Right lobe of liver (tissue), 6 donors: Measurements from ENCODE around the gene AKAP13. TPM values are rescaled to one million over a fixed set of nuclear protein-coding genes. Genes with fewer than 3 reads are reported as not detected.

Experiments
- ATAC-seq, 4 donors: fragments of 200-7000 bp; cut with Tn5 transposase; one replicate each; pipeline ENCODE4 v1.9.1; 2020; ENCODE audit warnings: mild to moderate bottlenecking in 4 of 4, moderate library complexity in 4 of 4
- DNase-seq, 3 donors: peaks; one replicate each; pipeline ENCODE4 v3.0.0-alpha.2; 2020
- H3K27ac ChIP-seq, 3 donors: fragments of 200-600 bp; one replicate each; pipeline ENCODE4 v1.8.0; 2022
- H3K27me3 ChIP-seq, 2 donors: fragments of 200-600 bp; one replicate each; pipeline ENCODE4 v1.8.0; 2022
- H3K36me3 ChIP-seq, 4 donors: fragments of 200-600 bp; sonication (generic) in 1 of 4; one replicate each; pipeline versions ENCODE4 v1.5.1 to v1.8.0; 2017 to 2022; ENCODE audit warnings: control low read depth in 1 of 4
- H3K4me1 ChIP-seq, 4 donors: fragments of 200-600 bp; sonication (generic) in 1 of 4; one replicate each; pipeline versions ENCODE4 v1.5.1 to v1.8.0; 2017 to 2022; ENCODE audit warnings: control low read depth in 1 of 4
- H3K4me3 ChIP-seq, 3 donors: fragments of 200-600 bp; one replicate each; pipeline ENCODE4 v1.8.0; 2022
- H3K9me3 ChIP-seq, 4 donors: fragments of 200-600 bp; sonication (generic) in 1 of 4; one replicate each; pipeline versions ENCODE4 v1.5.1 to v1.8.0; 2017 to 2022; ENCODE audit warnings: control low read depth in 1 of 4
- CTCF ChIP-seq, 4 donors: fragments of 200-600 bp in 3 of 4; fragments of 450-650 bp in 1 of 4; IDR thresholded peaks; one replicate each; pipeline versions ENCODE4 v1.5.1 to v1.8.0; 2016 to 2022; ENCODE audit warnings: antibody characterized with exemption in 4 of 4, mild to moderate bottlenecking in 2 of 4
- POLR2A ChIP-seq: fragments of 450-650 bp; IDR thresholded peaks from one replicate; pipeline ENCODE4 v1.6.1; 2017; ENCODE audit warnings: antibody characterized with exemption, mild to moderate bottlenecking
- WGBS: methylation state at CpG from one replicate; pipeline ENCODE4 v1.1.6; 2018; ENCODE audit warnings: low coverage, low lambda C conversion rate; ENCODE audit not compliant: insufficient coverage; ENCODE audit errors: missing lambda C conversion rate; 5-methylcytosine and 5-hydroxymethylcytosine counted together
- intact Hi-C, 2 donors: fragments of 100-400 bp; cut with DNase I; formaldehyde crosslinking; loops; one replicate each; pipeline versions ENCODE4 v1.11.2 to v1.14.1; 2022
- total RNA-seq, 6 experiments: library from RNA; depleted of rRNA in 2 of 6; stranded (reverse); fragments of >200 nt in 2 of 6; fragmentation: NEBNext Ultra II Directional in 3 of 6; extraction: Animal tissue kit (Norgen Biotek cat#: 25700) in 3 of 6; gene quantifications; one replicate each; pipeline versions ENCODE4 v1.1.0 to v1.2.4, GENCODE V29; 2016 to 2023
- donor health status: DM: no; HTN: yes; CAD: no.
- donor health status: DM: no; HTN: no; CAD: no.
- donor health status: DM: no; HTN: no; CAD: no.
- donor health status: DM: no; HTN: yes; CAD: no.
- donor health status: DM: no; HTN: yes; CAD: no.

AKAP13 gene
- total RNA-seq, 6 experiments from 2014 or later, result 50.1 to 73.1 (median 63.9) TPM

- intact Hi-C loops, result loop anchor here in 1 of 2 donors (10.0 kb wide), 1 partner anchor 212 kb away; no protein-coding TSS in a partner anchor
- WGBS, result 73% methylated on average over 2 of the region's 2 CpGs
- H3K27ac ChIP-seq, result no peak overlapping the region
- DNase-seq (no peak), ATAC-seq (no peak)
- H3K4me1 ChIP-seq, result peaks cover 0 to 3% (median 0%) of the 10 kb centered on the region in 4 donors
- no peaks in the 10 kb centered on the region for H3K9me3 ChIP-seq
- no peaks in the 10 kb centered on the region for H3K27me3 ChIP-seq
- TF ChIP-seq CTCF (IDR thresholded peaks at IDR 0.05) (no peak), POLR2A (no peak)
- no peaks in the 10 kb centered on the region for H3K36me3 ChIP-seq
- H3K4me3 ChIP-seq, result no peak overlapping the region
These were observed 126.7 kb downstream of the AKAP13 start for GRCh38 chr15:85507114-85507513.

- DNase-seq (no peak), ATAC-seq (no peak)
- H3K9me3 ChIP-seq, result no peaks in the 10 kb centered on the region
- intact Hi-C loops, result loop anchor here in 1 of 2 donors (10.0 kb wide), 1 partner anchor 215 kb away; no protein-coding TSS in a partner anchor
- TF ChIP-seq POLR2A, result no peak
- no peak for TF ChIP-seq CTCF (IDR thresholded peaks at IDR 0.05)
- no peak overlapping the region for H3K27ac ChIP-seq
- H3K4me3 ChIP-seq, result no peak overlapping the region
- 94% methylated on average over 2 of the region's 3 CpGs for WGBS
- no peaks in the 10 kb centered on the region for H3K36me3 ChIP-seq
- H3K4me1 ChIP-seq, result peaks cover 0 to 5% (median 0%) of the 10 kb centered on the region in 4 donors
- H3K27me3 ChIP-seq, result no peaks in the 10 kb centered on the region
These were observed 129.6 kb downstream of the AKAP13 start for GRCh38 chr15:85509973-85510372.

- ATAC-seq, result no peak
- Histone ChIP-seq H3K36me3 (no peaks in the 10 kb centered on the region), H3K27me3 (no peaks in the 10 kb centered on the region), H3K9me3 (no peaks in the 10 kb centered on the region), H3K27ac (no peak overlapping the region), H3K4me1 (peaks cover 0 to 7% (median 0%) of the 10 kb centered on the region in 4 donors), H3K4me3 (no peak overlapping the region)
- intact Hi-C loops, result no loop called here
- no peak for DNase-seq
- 66% methylated on average over 3 of the region's 3 CpGs for WGBS
- TF ChIP-seq POLR2A (no peak), CTCF (IDR thresholded peaks at IDR 0.05) (no peak)
These were observed 134.0 kb downstream of the AKAP13 start for GRCh38 chr15:85514413-85514812.

- DNase-seq (no peak), ATAC-seq (peak in 3 of 4 donors; percentile 35 to 58 (median 44))
- Histone ChIP-seq H3K36me3 (no peaks in the 10 kb centered on the region), H3K4me1 (peaks cover 0 to 7% (median 0%) of the 10 kb centered on the region in 4 donors), H3K27me3 (no peaks in the 10 kb centered on the region), H3K27ac (no peak overlapping the region), H3K4me3 (no peak overlapping the region), H3K9me3 (no peaks in the 10 kb centered on the region)
- intact Hi-C loops, result no loop called here
- TF ChIP-seq CTCF (IDR thresholded peaks at IDR 0.05), result no peak
- TF ChIP-seq POLR2A, result no peak
- WGBS, result 0% methylated on average over 3 of the region's 4 CpGs
These were observed 134.8 kb downstream of the AKAP13 start for GRCh38 chr15:85515212-85515611.

GRCh38 chr15:85517086-85517485 is 136.7 kb downstream of the AKAP13 start:
- Histone ChIP-seq H3K36me3 (no peaks in the 10 kb centered on the region), H3K27me3 (no peaks in the 10 kb centered on the region), H3K4me1 (peaks cover 0 to 7% (median 0%) of the 10 kb centered on the region in 4 donors), H3K27ac (no peak overlapping the region), H3K9me3 (no peaks in the 10 kb centered on the region), H3K4me3 (no peak overlapping the region)
- no peak for DNase-seq
- no peak for ATAC-seq
- TF ChIP-seq POLR2A, result no peak
- no peak for TF ChIP-seq CTCF (IDR thresholded peaks at IDR 0.05)
- 100% methylated on average over 1 of the region's 1 CpG for WGBS
- intact Hi-C loops, result no loop called here
